ENCODE data around the gene NOM1.
"Not testable (repeated sequence)": the region's sequence is repeated elsewhere in the genome, so short reads cannot be mapped to it uniquely, and the experiment has no call there.

Gene NOM1

DNA sequence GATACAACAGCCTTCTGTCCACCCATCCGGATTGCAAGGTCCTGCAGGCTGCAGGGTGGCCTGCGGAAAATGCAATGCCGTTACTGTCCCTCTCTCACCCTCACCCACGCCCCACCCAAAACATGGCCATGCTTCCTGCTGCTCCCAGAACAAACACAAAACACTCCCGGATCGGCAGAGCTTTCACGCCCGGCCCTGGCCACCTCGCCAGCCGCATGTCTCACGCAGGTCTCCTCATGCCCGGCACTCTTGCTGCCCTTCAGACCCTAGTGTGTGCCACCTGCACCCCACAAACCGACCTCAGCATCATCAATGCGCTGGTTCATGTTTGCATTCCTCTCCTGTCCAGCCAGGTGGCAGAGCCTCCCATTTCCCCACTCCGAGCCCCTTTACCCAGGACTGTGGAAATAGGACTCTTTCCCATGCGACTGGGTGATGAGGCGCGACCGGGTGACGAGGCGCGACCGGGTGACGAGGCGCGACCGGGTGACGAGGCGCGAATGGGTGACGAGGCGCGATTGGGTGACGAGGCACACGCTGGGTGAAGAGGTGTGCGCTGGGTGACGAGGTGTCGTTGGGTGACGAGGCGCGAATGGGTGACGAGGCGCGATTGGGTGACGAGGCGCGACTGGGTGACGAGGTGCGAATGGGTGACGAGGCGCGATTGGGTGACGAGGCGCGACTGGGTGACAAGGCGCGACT lies 8.9 kb upstream of the NOM1 start:
- DNase-seq, result no peak

- no peak for DNase-seq
Observed at GRCh38 chr7:156941393-156942182, 7.9 kb upstream of the NOM1 start.

- DNase-seq, result peak; percentile 39
Observed at GRCh38 chr7:156942708-156943090, 6.8 kb upstream of the NOM1 start.

DNA sequence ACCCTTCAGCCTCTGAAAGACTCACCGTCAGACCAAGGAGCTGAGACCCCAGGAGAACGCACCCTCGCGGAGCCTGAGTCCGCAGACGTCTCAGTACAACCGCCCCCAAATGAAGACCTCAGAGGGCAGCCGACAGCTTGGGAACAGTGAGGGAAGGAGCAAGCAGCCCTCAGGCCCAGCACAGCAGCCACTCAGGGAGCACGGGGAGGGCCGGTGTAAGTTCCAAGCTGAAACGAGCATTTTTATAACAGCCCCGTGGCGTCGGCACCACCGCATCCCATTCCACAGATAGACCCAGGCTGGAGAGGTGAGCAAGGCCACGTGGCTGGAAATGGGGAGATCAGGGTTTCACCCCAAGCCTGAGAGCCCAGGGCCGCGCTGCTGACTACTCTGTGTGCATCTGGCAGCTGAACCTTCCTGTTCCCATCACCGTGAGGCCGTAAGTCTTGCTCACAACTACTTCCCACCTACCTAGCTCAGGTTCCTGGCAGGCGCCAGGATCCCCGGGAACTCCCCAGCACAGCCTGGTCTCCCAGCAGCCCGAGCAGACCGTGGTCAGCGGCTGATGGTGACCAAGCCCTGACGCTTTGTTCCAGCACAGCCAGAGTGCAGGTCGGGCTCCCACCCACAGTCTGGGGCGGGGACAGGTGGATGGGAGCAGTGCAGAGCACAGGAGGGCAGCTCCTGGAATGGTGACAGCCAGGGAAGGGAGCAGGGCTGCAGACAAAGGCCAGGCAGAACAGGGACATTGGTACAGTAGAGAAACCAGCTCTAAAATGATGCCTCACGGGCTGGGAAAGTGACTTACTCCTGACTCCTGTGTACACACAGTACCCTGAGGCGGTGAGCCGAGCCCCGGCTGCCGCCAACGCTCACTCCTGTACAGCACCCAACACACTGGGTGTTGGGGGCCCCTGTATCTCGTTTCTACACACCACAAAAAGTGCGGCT lies 6.1 kb upstream of the NOM1 start:
- no peak for DNase-seq

DNA sequence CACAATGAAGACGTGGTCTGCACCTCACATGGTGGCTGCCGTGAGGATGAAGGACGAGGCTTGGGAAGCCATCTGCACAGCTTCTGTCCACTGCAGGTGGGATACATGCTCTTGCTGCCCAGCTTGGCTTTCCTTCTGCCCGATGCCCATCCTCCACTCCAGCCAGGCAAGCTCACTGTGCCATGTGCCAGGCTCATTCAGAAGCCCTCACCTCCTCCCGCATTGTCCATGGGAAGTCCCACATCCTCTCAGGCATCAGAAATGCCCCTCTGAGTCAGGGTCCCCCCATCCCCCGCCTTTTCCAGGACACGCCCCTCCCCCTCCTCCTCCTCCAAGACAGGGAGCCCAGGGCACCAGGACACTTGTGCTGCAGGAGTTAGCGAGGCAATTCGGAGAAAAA lies 4.6 kb upstream of the NOM1 start:
- no peak for DNase-seq

GRCh38 chr7:156947120-156947843 lies 2.2 kb upstream of the NOM1 start:
- no peak for DNase-seq

GRCh38 chr7:156948361-156948760 lies 1.2 kb upstream of the NOM1 start:
- DNase-seq, result no peak

- no peak for DNase-seq
Observed at GRCh38 chr7:156950381-156950858, 908 bp downstream of the NOM1 start.

DNA sequence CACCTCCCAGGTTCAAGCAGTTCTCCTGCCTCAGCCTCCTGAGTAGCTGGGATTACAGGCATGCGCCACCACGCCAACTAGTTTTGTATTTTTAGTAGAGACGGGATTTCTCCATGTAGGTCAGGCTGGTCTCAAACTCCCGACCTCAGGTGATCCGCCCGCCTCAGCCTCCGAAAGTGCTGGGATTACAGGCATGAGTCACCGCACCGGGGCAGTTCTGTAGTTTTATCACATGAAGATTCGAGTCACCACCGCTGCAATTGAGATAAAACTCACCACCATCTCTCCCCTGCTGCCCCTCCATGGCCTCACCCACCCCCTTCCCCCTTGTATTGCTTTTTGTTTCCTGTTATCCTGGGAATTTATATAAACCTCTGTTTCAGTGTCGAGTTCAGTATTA lies 3.7 kb downstream of the NOM1 start:
- DNase-seq, result not testable (repeated sequence)

DNA sequence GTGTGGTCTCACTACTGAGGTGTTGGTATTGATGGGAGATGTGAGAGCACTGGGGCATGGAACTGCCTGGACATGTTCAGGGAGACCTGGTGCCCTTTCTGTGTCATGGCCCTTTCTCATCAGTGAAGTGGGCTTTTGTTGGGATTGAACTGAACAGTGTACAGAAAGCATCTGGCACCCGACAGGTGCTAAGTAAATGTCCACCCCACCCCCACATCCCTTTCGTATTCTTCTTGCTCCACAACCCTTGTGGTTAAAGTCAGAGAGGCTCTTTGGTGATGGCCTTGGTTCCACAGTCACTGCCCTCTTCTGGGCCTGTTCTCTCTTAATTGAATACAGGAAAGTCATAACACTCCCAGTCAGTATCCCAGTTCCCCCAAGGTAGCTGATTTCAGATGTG lies 5.4 kb downstream of the NOM1 start:
- DNase-seq, result no peak

- DNase-seq, result no peak
Observed at GRCh38 chr7:156956727-156957126, 7.2 kb downstream of the NOM1 start.

GRCh38 chr7:156962145-156962544 lies 12.6 kb downstream of the NOM1 start:
- DNase-seq, result no peak

- no peak for DNase-seq
Observed at GRCh38 chr7:156962897-156963296, 13.4 kb downstream of the NOM1 start.

DNA sequence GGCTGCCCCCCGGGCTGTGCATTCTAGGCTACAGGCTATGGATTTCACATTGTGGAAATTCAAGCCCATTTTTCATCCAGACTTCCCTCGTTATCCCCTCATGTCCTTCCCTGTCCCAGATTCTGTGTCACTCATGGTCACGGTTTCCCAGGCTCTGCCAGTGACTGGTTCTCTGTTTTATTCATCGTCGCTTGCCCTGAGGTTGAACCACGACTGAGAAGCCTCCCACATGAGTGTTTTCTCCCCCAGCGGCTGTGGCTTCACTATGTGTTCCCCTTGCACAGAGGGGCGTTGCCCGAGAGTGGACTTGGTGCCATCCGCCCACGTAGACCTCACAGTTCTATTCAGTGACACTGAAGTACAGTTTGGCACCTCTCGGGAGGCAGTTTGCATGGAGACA lies 14.0 kb downstream of the NOM1 start:
- no peak for DNase-seq

DNA sequence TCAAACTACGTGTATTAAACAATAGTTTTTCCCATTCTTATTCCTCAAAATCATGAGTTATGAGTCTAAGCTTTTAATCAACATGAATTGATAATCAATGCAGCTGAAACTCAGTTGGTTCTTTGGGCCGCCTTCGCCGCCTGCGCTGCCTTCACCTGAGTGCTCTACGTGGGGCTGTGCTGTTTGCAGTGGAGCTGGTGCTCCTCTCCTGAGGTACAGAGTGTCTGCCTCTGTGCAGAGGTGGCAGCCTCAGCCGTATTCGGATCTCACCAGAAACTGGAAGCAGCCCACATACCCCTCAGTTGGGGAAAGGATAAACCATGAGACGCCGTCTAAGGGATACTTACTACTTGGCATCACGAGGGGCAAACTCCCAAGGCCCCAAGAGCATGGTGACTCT lies 15.5 kb downstream of the NOM1 start:
- DNase-seq, result no peak

GRCh38 chr7:156966387-156966786 lies 16.9 kb downstream of the NOM1 start:
- no peak for DNase-seq

DNA sequence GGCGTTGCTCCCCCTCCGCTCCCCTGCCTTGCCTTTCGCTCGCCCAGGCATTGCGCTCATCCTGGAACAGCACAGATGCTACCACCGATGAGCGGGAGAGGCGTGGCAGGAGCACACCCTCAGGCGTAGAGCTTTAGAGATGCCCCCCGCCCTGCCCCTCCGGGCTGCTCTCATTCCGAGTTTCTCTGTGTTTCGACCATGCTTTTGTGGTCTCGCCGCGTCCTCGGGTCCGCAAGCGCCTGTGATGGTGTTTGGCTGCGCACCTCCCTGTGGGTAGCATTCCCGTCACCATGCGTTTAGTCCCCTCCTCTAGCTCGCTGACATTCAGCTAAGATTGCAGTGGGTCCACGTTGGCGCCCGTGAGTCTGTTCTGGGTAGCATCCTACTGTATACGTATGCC lies 18.7 kb downstream of the NOM1 start:
- no peak for DNase-seq

DNA sequence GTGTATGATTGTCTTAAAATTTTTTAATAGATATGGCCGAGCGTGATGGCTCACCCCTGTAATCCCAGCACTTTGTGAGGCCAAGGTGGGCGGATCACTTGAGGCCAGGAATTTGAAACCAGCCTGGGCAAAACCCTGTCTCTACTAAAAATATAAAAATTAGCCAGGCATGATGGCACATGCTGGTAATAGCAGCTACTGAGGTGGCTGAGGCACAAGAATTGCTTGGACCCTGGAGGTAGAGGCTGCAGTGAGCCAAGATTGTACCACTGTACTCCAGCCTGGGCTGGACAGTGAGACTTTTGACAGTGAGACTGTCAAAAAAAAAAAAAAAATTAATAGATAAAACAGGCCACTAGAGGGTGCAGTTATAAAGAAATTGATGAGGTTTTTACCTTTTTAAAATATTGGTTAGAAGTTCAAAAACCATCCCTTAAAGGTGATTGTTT lies 20.5 kb downstream of the NOM1 start:
- DNase-seq, result no peak

DNA sequence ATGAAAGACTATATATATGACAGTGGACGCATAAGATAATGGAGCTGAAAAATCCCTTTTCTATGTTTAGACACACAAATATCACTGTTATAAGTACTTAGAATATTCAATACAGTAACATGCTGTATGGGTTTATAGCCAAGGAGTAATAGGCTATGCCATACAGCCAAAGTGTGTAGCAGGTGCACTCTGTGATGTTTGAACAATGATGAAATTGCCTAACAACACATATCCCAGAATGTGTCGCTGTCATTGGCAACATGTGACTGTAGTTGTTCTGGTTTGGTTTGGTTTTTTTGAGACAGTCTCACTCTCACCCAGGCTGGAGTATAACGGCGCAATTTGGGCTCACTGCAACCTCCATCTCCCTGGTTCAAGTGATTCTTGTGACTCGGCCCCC lies 26.1 kb downstream of the NOM1 start:
- no peak for DNase-seq

- no peak for DNase-seq
Observed at GRCh38 chr7:156979007-156979606, 29.6 kb downstream of the NOM1 start.

DNA sequence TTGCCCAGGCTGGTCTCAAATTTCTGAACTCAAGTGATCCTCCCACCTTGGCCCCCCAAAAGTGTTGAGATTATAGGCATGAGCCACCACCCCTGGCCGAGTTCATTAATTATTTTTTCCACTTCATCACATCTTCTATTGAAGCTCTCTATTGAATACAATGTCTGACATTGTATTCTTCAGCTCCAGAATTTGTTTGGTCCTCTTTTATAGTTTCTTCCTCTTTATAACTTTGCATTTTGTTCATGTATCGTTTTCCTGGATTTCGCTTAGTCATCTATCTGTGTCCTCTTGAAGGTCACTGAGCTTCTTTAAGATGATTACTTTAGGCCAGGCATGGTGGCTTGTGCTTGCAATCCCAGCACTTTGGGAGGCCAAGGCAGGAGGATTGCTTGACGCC lies 30.2 kb downstream of the NOM1 start:
- no peak for DNase-seq
